B cell (primary cell): ENCODE measurements around the gene UBE2O. TPM values are rescaled to one million over a fixed set of nuclear protein-coding genes. Genes with fewer than 3 reads are reported as not detected.

Source experiments
- ATAC-seq: fragments of 200-7000 bp; cut with Tn5 transposase; one replicate; pipeline ENCODE4 v1.10.0; 2021; ENCODE audit warnings: low read depth, mild to moderate bottlenecking, moderate number of reproducible peaks, moderate library complexity
- CTCF ChIA-PET: fragments of 350-600 bp; sonication (Branson Sonifier 250); formaldehyde crosslinking; loops from one replicate; lab custom pipeline; 2021; ENCODE audit warnings: antibody characterized with exemption, inconsistent platforms; lab: Charles Lee
- POLR2A ChIA-PET: fragments of 350-600 bp; sonication (Branson Sonifier 250); formaldehyde crosslinking; loops from one replicate; lab custom pipeline; 2021; ENCODE audit warnings: antibody characterized with exemption; lab: Charles Lee
- DNase-seq: peaks from one replicate; pipeline ENCODE4 v3.0.0; 2013
- H2AFZ ChIP-seq: 2 replicates; pipeline ENCODE4 v1.6.1; 2012; ENCODE audit warnings: mild to moderate bottlenecking, low read depth, low read length; ENCODE audit not compliant: insufficient read depth, poor library complexity, severe bottlenecking
- H3K27ac ChIP-seq, 2 donors: 1 replicate in 1 of 2; 2 replicates in 1 of 2; pipeline ENCODE4 v1.5.1; 2012 to 2013; ENCODE audit warnings: low read length in 2 of 2, mild to moderate bottlenecking in 2 of 2, moderate library complexity in 1 of 2
- H3K27me3 ChIP-seq, 4 experiments: fragments of 200-600 bp in 1 of 4; sonication (generic) in 1 of 4; replicated peaks in 1 of 4; 1 replicate in 2 of 4; 2 replicates in 2 of 4; pipeline versions ENCODE4 v1.6.1 to v1.7.0; 2013 to 2016; ENCODE audit warnings: low read length in 3 of 4, mild to moderate bottlenecking in 2 of 4, mixed read lengths in 1 of 4, moderate library complexity in 1 of 4; ENCODE audit not compliant: insufficient read depth in 4 of 4, control insufficient read depth in 3 of 4; ENCODE audit errors: control extremely low read depth in 1 of 4
- H3K36me3 ChIP-seq, 2 experiments: replicated peaks in 1 of 2; 1 replicate in 1 of 2; 2 replicates in 1 of 2; pipeline versions ENCODE4 v1.6.1 to v1.7.1; 2013; ENCODE audit warnings: low read length in 1 of 2; ENCODE audit not compliant: insufficient read depth in 2 of 2, control insufficient read depth in 1 of 2; ENCODE audit errors: control extremely low read depth in 1 of 2, extremely low read depth in 1 of 2
- H3K4me1 ChIP-seq, 2 donors: fragments of 200-600 bp in 1 of 2; sonication (generic) in 1 of 2; 1 replicate in 1 of 2; 2 replicates in 1 of 2; pipeline versions ENCODE4 v1.5.1 to v1.6.1; 2013 to 2017; ENCODE audit warnings: low read length in 2 of 2; ENCODE audit not compliant: control insufficient read depth in 2 of 2, insufficient read depth in 2 of 2
- H3K4me2 ChIP-seq: replicated peaks from 2 replicates; pipeline ENCODE3; 2012; ENCODE audit warnings: mild to moderate bottlenecking, low read depth, low read length; ENCODE audit not compliant: poor library complexity, severe bottlenecking
- H3K4me3 ChIP-seq, 5 experiments: fragments of 200-600 bp in 1 of 5; sonication (generic) in 1 of 5; 1 replicate in 3 of 5; 2 replicates in 2 of 5; pipeline versions ENCODE4 v1.5.1 to v1.7.0; 2011 to 2016; ENCODE audit warnings: low read length in 4 of 5, mild to moderate bottlenecking in 4 of 5, low read depth in 2 of 5, control low read depth in 1 of 5, moderate library complexity in 1 of 5; ENCODE audit not compliant: insufficient read depth in 1 of 5; ENCODE audit errors: control extremely low read depth in 1 of 5, extremely low read depth in 1 of 5
- H3K79me2 ChIP-seq: fragments of 200-600 bp; sonication (generic); one replicate; pipeline ENCODE4 v1.6.0; 2016; ENCODE audit warnings: low read length; ENCODE audit not compliant: control insufficient read depth, insufficient read depth
- H3K9ac ChIP-seq: fragments of 200-600 bp; sonication (generic); 2 replicates; pipeline ENCODE4 v1.6.1; 2017; ENCODE audit warnings: mild to moderate bottlenecking, low read length, moderate library complexity
- H3K9me3 ChIP-seq, 3 donors: one replicate each; pipeline versions ENCODE4 v1.6.1 to v1.7.1; 2013; ENCODE audit warnings: low read length in 2 of 3; ENCODE audit not compliant: control insufficient read depth in 2 of 3, insufficient read depth in 1 of 3; ENCODE audit errors: control extremely low read depth in 1 of 3
- H4K20me1 ChIP-seq: 2 replicates; pipeline ENCODE4 v1.6.0; 2012; ENCODE audit warnings: mild to moderate bottlenecking, low read length; ENCODE audit not compliant: insufficient read depth, control insufficient read depth, poor library complexity, severe bottlenecking
- H3K27ac Mint-ChIP-seq: one replicate; pipeline ENCODE4 v1.8.0; 2021; ENCODE audit warnings: mixed read lengths
- H3K27me3 Mint-ChIP-seq: one replicate; pipeline ENCODE4 v1.8.0; 2021; ENCODE audit warnings: mixed read lengths
- H3K4me1 Mint-ChIP-seq: one replicate; pipeline ENCODE4 v1.8.0; 2021; ENCODE audit warnings: mixed read lengths
- H3K4me3 Mint-ChIP-seq: one replicate; pipeline ENCODE4 v1.8.0; 2021; ENCODE audit warnings: mixed read lengths
- H3K9me3 Mint-ChIP-seq: one replicate; pipeline ENCODE4 v1.8.0; 2022; ENCODE audit warnings: mixed read lengths; ENCODE audit not compliant: insufficient read depth
- EZH2 ChIP-seq: IDR thresholded peaks from 2 replicates; pipeline ENCODE4 v1.6.1; 2012; ENCODE audit warnings: borderline replicate concordance, low read depth, mild to moderate bottlenecking, moderate library complexity, low read length; ENCODE audit not compliant: insufficient read depth, poor library complexity, severe bottlenecking
- WGBS: methylation state at CpG from one replicate; pipeline ENCODE4 v1.1.5; 2013; ENCODE audit warnings: missing lambda C conversion rate; ENCODE audit not compliant: insufficient coverage; 5-methylcytosine and 5-hydroxymethylcytosine counted together
- intact Hi-C: fragments of 100-400 bp; cut with micrococcal nuclease; formaldehyde crosslinking; loops from one replicate; pipeline ENCODE4 v1.10.0; 2022
- polyA plus RNA-seq: library from polyadenylated mRNA; depleted of rRNA; stranded (reverse); fragments of >200 nt; gene quantifications from 2 replicates; pipeline ENCODE4 v1.2.3, GENCODE V29; 2012
- total RNA-seq, 2 donors: library from RNA; stranded (reverse); fragments of 120-200 nt in 1 of 2; gene quantifications; 1 replicate in 1 of 2; 2 replicates in 1 of 2; pipeline versions ENCODE4 v1.2.3 to v1.2.4, GENCODE V29; 2013 to 2022
- TF ChIP-seq, protein P1 (sequence below): fragments of 200-600 bp; IDR thresholded peaks from one replicate; pipeline ENCODE4 v1.8.0; 2022; ENCODE audit warnings: antibody characterized with exemption, mild to moderate bottlenecking

The UBE2O gene
- total and polyA plus RNA-seq, 2 donors (not counting 1 experiment from before 2014, with no cell fraction given), result 41.3 to 54.0 TPM

DNA sequence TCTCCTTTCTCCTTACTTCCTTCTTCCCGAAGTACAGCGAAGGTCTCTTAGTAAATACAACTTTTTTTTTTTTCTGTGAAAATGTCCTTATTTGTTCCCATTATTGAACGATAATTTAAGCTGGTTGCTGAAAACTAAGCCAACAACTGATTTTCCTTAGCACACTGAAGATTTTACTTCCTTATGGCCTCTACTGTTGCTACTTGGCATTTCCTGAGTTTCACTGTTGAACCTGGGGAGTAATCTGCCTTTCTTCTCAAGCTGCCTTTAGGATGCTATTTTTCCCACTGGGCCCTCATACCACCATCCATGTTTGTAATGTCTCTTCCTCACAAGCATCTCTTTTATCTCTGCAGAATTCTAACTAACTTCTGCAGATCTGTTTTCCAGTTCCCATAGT is 26.1 kb downstream of the UBE2O start:
- H3K9ac ChIP-seq, result no peak overlapping the region
- H3K4me2 ChIP-seq, result peak overlapping the region; percentile 66
- Mint-ChIP-seq H3K4me3 (peak overlapping the region; percentile 54), H3K27ac (peak overlapping the region; percentile 93), H3K4me1 (peaks cover 73% of the 10 kb centered on the region), H3K9me3 (no peaks in the 10 kb centered on the region), H3K27me3 (no peaks in the 10 kb centered on the region)
- H3K4me3 ChIP-seq, result peak overlapping the region in 1 of 5 experiments; percentile 31
- peaks cover 71% of the 10 kb centered on the region for H3K79me2 ChIP-seq
- ChIA-PET POLR2A (interaction anchor here (0.7 to 1.4 kb wide), 3 partner anchors 9 to 1414 kb away, joined by 4 read pairs; partner anchors contain the start of gene MRPL58), CTCF (interaction anchor here (1.0 to 8.9 kb wide), 14 partner anchors 9 to 84 kb away, joined by 3 to 69 read pairs (median 6); partner anchors contain the start of gene AANAT)
- H3K4me1 ChIP-seq, result peaks cover 78 to 96% of the 10 kb centered on the region in 2 donors
- ATAC-seq, result no peak
- no peak overlapping the region for H2AFZ ChIP-seq
- TF ChIP-seq EZH2, result no peak
- TF ChIP-seq, protein P1, sequence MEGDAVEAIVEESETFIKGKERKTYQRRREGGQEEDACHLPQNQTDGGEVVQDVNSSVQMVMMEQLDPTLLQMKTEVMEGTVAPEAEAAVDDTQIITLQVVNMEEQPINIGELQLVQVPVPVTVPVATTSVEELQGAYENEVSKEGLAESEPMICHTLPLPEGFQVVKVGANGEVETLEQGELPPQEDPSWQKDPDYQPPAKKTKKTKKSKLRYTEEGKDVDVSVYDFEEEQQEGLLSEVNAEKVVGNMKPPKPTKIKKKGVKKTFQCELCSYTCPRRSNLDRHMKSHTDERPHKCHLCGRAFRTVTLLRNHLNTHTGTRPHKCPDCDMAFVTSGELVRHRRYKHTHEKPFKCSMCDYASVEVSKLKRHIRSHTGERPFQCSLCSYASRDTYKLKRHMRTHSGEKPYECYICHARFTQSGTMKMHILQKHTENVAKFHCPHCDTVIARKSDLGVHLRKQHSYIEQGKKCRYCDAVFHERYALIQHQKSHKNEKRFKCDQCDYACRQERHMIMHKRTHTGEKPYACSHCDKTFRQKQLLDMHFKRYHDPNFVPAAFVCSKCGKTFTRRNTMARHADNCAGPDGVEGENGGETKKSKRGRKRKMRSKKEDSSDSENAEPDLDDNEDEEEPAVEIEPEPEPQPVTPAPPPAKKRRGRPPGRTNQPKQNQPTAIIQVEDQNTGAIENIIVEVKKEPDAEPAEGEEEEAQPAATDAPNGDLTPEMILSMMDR, result no peak
- H3K36me3 ChIP-seq, result peaks cover 0 to 2% of the 10 kb centered on the region in 2 experiments
- intact Hi-C loops, result loop anchor here (1.0 kb wide), 1 partner anchor 26 kb away; the partner anchor contains the start of gene UBE2O
- no CpG with 5 or more reads among the region's 3 CpGs for WGBS
- no peak for DNase-seq
- H3K9me3 ChIP-seq, result no peaks in the 10 kb centered on the region
- H4K20me1 ChIP-seq, result peaks cover under 1% of the 10 kb centered on the region
- no peaks in the 10 kb centered on the region for H3K27me3 ChIP-seq
- H3K27ac ChIP-seq, result peak overlapping the region; percentile 75 to 92

DNA sequence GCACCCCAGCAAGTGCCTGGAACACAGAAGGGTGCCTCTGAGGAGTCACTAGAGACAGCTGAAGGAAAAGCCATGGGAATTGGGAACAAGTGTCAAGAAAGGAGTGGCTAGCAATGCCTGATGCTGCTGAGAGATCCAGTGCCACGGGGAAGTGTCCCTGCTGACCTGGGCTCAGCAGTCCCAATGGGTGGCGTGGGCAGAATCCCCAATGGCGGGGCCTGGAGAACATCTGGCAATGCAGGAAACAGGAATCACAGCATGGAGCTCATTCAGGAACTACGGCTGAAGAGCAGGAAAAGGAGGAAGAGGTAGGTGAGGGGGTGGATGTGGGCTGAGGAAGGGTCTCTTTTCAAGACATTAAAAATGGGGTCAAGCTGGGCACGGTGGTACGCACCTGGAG is 30.1 kb downstream of the UBE2O start:
- POLR2A ChIA-PET, result interaction anchor here (1.1 kb wide), 1 partner anchor 70 kb away, joined by 4 read pairs; no protein-coding TSS in a partner anchor
- peak overlapping the region; percentile 70 for H3K27ac Mint-ChIP-seq
- H3K4me2 ChIP-seq, result peak overlapping the region; percentile 58

More for the DNA sequence above, 30.1 kb downstream of the UBE2O start:
- Mint-ChIP-seq H3K9me3 (no peaks in the 10 kb centered on the region), H3K4me1 (peaks cover 78% of the 10 kb centered on the region), H3K27me3 (no peaks in the 10 kb centered on the region), H3K4me3 (peak overlapping the region; percentile 74)
- no peak overlapping the region for H2AFZ ChIP-seq
- H3K9ac ChIP-seq, result no peak overlapping the region
- CTCF ChIA-PET, result interaction anchor here (1.2 to 8.9 kb wide), 5 partner anchors 14 to 105 kb away, joined by 4 to 69 read pairs (median 4); partner anchors contain the start of gene RHBDF2
- TF ChIP-seq, protein P1, result no peak
- TF ChIP-seq EZH2, result no peak
- peak overlapping the region; percentile 30 to 60 for H3K27ac ChIP-seq
- H3K4me1 ChIP-seq, result peaks cover 72 to 86% of the 10 kb centered on the region in 2 donors
- peaks cover 0 to 5% of the 10 kb centered on the region in 2 experiments for H3K36me3 ChIP-seq
- H3K79me2 ChIP-seq, result peaks cover 86% of the 10 kb centered on the region
- intact Hi-C loops, result loop anchor here (1.0 kb wide), 1 partner anchor 15 kb away; no protein-coding TSS in a partner anchor
- DNase-seq, result no peak
- H3K4me3 ChIP-seq, result no peak overlapping the region
- WGBS, result 79% methylated on average over 6 of the region's 6 CpGs
- H3K9me3 ChIP-seq, result peaks cover 0 to 7% (median 0%) of the 10 kb centered on the region in 3 donors
- no peak for ATAC-seq
- H4K20me1 ChIP-seq, result peaks cover 16% of the 10 kb centered on the region
- no peaks in the 10 kb centered on the region for H3K27me3 ChIP-seq
